Measurements from ENCODE around the gene MRPL2.
A peak's percentile ranks its signal among the peaks of the same experiment; 100 is the strongest.

The MRPL2 gene

DNA sequence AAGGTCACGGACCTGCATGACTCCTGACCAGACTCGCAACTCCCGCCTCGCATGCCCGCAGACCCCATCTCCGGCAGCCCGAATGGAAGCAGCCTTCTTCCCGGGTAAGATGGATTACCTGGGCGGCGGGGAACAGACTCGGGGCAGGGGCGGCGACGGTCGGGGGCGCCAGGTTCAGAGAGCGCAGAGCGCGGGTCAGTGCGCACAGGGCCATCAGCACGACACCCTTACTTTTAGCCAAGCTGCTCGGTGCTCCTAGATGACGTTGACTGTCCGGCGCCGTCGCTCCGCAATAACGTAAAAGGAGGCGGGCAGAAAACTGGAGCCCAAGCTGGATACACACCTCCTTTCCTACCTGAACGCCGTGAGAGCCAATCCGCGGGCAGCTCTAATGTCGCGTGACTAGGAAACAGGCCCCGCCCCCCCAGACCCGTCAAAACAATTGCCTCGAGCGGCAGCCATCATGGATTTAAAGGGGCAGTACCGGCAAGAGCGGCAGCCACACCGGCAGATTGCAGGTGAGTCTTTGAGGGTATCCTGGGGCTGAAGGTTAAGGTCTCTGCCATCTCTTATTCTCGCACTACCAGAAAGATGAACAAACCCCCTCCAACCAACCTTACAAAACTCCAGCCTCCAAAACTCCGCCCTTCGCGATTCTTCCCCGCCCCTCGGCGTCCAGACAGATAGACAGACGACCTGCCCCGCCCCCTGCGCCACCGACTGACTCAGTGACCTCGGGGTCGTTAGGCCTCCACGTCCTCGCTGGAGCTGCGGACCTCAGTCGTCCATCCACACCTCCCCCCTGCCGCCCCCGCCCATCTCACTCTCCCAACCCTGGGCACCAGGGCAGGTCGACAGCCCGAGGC is at the start of gene MRPL2, which contains the start of gene KLC4:
TSS of gene MRPL2 (minus strand) at position 267 of the 866 bp plus-strand sequence. CDS start at position 214, 53 bp downstream.
TSS of gene KLC4 (plus strand) at position 464 of the 866 bp plus-strand sequence. CDS start 1,705 bp downstream, outside the sequence.
- DNase-seq = peak; percentile 100

DNA sequence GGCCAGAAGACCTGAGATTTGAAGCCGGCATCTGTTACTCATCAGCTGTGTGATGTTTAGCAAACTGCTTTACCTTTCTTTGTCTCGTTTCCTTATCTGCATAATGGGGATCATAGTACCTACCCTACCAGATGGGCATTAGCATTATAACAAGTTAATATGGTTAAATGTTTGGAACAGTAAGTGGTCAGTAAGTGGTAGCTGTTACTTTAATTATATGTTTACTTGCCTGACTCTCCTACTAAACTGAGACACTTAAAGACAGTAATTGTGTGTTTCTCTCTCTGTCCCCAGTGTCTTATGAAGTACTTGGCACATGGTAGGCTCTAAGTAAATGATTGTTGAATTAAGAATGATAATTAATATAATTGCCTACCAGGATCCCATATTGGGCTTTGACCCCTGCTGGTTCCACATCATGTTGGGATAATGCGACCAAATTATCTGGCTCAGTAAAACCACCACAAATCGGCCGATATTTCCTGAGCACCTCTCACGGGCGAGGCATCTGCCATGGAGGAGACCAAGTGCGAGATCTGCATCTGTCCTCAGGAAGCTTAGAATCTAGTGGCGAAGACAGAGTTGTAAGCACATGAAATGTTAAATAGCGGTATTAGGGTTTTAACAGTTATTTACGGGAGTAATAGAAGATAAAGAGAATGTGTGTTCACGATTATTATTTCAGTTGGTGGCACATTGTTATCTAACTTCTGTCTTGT is 48.3 kb upstream of the MRPL2 start:
- DNase-seq = no peak

DNA sequence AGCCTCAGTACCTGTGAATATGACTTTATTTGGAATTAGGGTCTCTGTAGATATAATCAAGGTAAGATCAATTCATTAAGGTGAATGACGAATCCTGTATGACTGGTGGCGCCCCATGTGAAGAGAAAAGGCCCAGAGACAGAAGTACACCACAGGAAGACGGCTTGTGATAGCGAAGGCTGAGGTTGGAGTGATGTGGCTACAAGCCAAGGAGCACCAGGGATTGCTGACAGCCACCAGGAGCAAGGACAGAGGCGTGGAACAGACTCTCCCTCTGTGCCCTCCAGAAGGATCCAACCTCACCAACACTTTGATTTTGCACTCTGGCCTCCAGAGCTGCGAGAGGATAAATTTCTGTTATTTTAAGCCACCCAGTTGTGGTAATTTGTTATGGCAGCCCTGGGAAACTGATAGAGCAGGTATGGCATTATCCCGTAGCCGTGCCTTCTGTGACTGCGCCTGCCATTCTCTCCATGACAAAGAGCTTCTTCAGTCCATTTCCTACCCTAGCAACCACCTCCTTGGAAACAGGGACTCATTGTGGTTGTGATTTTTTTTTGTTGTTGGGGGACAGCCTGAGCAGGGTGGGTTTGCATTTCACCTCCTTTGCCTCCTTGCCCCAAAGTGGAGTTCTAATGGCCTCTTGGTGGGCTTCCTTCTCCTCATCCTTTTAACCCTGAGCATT is 46.4 kb upstream of the MRPL2 start:
- no peak for DNase-seq

DNA sequence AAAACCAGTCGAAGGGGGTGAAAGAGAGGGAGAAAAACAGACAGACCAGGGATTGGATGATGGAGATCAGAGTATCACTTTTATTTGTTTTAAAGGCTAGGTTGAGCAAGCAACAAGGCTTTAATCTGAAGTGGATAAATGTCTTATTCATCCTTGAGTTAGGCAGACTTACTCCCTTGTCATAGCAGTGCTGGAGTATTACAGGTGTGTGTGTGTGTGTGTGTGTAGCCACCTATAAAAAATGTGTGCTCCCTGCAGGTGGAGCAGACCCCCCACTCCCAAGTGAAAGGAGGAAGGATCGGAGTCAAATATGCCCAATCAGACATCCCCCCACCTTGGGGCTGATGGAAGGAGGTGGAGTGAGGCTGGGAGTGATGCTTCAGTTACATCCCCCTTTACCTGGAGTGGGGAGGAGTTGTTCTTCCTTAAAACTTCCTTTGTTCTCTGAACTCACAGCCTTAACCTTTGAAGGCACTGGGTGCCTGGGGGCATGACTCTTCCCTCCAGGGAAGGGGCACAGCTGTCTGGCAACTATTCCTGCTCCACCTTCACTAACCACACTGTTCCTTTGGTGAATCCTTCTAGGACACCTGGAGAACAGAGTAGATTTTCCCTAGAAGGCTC is 44.1 kb upstream of the MRPL2 start:
- DNase-seq = no peak

DNA sequence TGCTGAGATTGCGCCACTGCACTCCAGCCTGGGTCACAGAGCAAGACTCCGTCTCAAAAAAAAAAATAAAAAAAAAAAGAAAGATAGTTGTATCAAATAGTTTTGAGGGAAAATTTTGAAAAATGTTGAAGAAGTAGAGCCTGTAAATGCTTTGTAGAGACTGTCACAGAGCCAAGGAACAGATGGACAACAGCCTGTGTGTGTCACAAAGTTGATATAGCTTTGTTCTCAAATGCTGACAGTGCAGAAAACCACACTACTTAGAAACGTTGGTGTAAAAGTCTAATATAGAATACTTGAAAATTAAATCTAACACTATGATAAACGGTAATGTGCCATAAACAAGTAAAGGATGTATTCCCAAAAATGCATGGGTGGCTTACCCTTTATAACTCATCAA is 42.3 kb upstream of the MRPL2 start:
- no peak for DNase-seq

DNA sequence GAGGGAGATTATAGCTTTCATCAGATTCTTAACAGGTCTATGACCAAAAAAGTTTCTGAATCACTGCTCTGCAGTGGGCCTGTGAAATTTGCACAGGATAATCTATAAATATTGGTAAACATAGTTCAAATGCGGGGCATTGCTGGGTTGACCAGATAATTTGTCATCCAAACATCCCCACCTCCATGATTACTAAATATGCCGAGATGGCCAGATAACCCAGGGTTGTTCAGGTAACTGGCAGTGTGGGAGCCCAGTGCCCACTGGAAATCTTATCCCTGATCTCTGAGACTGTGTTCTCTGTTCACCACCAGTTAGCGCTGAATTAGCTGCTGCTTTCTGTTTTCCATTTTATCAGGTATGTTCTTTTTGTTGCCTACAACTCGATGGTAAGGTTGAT is 38.3 kb upstream of the MRPL2 start:
- DNase-seq = no peak

DNA sequence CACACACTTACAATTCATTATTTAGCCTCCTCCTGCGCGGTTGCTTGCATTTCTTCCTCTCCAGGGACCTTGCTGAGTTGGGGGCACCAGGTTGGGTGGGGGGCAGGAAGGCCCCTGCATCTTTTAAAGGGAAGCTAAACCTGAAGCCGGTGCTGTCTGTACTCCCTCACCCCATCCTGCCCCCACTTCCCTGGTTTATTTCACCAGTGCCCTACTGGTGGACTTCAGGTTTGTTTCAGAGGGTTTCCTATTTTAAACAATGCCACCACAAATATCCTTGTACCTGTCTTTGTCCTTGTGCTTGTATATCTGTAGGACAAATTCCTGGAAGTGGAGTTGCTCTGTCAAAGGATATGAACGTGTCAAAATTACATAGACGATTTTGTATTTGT is 37.9 kb upstream of the MRPL2 start:
- no peak for DNase-seq

DNA sequence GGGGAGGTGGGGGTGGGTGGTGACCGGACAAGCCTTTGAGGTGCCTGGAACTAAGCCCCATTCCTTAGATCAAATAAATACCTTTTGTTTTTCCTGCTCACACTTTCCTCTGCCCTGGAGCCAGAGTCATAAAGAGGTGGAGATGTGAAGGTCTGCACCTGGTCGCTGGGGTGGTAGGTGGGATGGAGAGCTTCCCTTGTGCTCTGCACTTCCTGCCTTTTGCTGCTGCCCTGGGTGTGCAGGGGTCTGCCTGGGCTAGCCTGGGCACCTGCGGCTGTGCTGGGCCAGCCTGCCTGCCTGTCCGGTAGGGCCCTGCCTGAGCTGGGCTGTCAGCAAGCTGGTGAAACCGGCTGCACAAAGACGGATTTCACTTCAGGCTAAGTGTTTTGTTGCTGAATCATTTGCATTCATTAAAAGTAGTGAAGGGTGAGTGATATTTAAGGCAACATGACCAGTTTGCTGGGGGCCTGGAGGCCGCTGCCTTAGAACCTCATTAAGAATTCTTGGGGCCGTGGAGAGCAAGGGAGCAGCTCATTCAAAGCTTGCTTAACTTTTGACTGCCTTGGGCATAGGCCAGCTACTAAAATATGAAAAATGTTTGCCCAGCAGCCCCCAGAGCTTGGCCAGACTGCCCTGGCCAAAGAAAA is 37.3 kb upstream of the MRPL2 start:
- DNase-seq = no peak

DNA sequence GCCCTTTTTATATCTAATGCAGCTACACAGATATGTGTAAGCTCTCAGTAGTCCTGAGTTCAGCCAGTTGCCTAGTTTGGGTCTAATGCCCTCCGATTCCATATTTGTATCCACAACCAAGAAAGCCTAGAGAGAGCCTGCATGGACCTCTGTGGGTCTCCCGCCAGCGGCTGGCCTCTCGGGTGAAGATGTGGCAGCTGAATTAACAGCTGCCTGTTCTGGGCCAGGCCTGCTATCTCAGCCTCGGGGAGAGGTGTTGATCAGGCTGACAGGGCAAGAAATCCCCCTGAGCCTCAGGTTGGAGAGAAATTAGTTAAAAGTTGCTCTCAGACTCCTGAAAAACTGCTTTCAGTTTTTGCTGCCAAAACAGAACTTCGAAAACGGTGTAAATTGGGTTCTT is 36.7 kb upstream of the MRPL2 start:
- DNase-seq = no peak

DNA sequence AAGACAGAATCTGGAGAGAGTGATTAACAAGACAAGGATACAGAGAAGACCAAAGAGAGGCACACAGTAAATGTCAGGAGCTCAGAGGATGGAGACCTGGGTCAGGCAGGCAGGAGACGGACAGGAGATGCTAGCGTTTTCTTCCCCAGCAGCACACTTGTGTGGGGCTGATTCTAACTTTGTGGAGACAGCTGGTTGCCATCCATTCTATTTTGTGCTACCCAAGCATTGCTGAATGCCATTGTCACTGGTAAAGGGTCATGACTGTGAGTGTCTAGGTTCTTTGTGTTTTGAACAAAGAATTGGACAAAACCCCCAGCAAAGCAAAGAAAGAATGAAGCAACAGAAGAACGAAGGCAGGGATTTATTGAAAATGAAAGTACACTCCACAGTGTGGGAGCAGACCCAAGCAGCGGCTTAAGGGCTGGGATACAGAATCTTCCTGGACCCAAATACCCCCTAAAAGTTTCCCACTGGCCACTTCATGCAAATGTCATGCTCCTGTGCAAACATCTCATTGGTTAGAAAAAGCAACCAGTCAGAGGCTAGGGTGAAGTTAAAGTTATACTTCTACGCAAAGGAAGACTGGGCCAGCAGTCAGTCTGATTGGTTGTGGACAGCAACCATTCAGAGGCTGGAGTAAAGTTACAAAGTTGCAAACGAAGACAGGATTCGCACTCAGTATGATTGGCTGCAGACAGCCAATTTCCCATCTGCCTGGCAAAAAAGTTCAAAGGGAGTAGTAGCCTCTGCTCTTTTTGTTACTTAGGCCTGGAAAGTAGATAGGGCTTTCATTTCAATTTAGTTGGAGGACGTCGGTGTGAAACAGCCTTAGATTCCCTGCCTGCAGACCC is 34.4 kb upstream of the MRPL2 start:
- peak; percentile 56 for DNase-seq

DNA sequence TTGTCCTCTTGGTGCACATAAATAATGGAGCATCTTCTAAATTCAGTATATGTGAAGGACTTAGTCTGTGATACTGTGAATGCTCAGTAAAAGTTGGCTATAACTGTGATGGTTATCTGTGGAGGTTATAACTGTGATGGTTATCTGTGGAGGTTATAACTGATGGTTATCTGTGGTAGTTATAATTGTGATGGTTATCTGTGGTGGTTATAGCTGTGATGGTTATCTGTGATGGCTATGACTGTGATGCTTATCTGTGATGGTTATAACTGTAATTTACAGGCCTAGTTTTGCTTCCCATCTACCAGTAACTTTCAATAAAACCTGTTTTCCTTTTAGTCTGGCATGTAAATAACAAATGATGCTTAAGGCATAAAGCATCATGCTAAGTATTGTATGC is 33.4 kb upstream of the MRPL2 start:
- DNase-seq = no peak

DNA sequence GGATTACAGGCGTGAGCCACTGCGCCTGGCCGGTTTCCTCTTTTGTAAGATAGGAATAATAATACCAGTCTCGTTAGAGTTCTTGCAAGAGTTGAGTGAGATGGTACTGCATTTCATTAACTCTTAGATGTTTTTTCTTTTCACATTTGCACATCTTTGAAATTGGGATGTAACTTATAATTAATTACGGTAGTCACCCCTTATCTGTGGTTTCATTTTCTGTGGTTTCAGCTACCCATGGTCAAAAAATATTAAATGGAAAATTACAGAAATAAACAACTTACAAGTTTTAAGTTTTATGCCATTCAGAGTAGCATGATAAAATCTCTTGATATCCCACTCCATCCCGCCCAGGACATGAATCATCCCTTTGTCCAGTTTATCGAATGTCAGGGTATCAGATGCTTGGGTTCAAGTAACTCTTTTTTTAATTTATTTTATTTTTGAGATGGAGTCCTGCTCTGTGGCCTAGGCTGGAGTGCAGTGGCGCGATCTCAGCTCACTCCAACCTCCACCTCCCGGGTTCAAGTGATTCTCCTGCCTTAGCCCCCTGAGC is 32.3 kb upstream of the MRPL2 start:
- no peak for DNase-seq

DNA sequence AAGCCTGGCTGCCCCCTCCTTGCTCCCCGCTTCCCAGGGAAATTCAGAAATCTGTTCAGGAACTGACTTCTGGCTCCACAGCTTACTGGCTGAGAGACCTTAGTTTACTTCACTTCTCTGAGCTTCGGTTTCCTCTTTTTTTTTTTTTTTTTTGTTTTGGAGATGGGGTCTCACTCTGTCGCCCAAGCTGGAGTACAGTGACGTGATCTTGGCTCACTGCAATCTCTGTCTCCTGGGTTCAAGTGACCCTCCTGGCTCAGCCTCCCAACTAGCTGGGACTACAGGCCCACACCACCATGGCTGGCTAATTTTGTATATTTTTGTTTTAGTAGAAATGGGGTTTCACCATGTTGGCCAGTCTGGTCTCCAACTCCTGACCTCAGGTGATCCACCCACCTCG is 31.8 kb upstream of the MRPL2 start:
- DNase-seq = no peak

DNA sequence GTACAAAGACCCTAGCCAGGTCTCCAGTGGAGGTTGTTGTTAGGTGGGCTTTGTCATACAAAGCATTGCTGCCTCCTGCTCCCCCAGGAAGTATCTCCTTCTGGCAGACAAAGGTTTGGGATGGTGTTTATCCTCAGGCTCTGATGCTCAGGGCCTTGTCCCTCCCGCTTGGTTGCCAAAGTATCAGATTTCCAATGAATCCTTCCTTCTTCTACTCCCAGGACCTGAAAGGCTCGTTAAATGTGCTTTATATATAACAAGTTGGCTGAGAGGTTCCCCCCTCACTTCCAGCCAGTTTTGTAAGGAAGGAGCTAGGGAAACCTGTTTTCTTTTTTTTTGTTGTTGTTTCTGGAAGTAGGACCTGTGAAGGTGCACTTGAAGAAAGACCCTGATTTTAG is 31.3 kb upstream of the MRPL2 start:
- no peak for DNase-seq

DNA sequence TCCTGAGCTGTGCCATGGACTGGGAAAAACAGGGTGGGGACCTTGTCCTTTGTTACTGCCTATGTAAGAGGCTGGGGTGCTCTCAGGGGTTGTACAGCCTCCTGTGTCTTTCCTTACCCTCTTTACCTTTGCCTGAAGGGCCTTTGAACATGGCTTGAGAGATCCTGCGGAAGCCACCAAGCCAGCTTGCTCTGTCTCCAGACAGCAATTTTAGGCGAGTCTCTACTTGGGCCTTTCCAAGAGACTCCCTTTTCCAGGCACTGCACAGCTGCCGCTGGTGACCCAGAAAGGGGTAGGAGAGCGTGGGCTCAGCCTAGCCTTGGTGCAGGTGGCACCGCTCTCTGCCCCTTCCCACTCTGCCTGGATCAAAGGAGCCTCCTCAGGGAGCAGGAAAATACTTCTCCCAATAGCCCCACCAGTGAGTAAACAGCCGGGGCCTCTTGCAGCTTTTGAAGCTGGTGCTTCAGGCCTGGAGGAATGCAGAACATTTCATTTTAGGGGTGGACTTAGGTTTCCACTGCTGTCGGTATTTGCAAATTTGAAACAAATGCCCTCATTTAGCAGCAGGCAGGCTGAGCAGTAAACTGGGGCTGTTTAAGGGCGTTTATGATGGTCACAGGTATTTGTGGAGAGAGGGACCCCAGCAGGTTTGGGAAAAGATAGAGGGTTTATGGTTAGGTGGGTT is 30.8 kb upstream of the MRPL2 start:
- no peak for DNase-seq

DNA sequence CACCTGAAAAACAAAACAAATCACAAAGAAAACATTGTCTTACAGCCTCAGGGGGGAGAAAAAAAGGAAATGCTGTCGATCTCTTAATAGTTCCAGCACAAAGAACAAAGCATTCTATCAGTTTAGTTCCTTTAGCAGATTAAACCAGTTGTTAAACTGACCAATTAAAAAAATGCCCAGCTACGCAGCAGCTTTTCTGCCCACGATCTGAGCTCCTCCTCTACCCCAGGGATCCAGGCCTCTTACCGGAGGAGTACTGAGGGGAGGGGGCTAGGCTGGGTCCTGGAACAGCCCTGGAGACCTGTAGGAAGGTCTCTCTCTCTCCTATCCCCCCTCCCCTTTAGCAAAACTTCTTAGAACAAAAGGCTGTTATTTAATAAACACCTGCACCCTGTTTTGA is 30.2 kb upstream of the MRPL2 start:
- DNase-seq = no peak

DNA sequence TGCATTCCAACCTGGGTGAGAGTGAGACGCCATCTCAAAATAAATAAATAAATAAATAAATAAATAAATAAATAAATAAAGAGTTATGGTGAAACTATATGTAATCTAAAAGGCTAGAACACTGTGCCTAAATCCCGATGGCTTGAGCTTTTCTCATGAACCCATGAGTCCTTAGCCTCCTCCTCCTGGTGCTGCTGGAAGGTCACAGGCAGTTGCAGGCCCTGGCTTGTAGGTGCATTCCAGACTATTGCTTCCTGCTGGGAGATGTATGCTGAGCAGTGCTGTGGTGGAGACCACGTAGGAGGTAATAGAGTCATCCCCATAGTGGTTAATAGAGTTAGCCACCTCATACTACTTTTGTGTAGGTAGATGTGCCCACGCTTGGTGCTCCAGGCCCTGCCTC is 29.4 kb upstream of the MRPL2 start:
- no peak for DNase-seq

DNA sequence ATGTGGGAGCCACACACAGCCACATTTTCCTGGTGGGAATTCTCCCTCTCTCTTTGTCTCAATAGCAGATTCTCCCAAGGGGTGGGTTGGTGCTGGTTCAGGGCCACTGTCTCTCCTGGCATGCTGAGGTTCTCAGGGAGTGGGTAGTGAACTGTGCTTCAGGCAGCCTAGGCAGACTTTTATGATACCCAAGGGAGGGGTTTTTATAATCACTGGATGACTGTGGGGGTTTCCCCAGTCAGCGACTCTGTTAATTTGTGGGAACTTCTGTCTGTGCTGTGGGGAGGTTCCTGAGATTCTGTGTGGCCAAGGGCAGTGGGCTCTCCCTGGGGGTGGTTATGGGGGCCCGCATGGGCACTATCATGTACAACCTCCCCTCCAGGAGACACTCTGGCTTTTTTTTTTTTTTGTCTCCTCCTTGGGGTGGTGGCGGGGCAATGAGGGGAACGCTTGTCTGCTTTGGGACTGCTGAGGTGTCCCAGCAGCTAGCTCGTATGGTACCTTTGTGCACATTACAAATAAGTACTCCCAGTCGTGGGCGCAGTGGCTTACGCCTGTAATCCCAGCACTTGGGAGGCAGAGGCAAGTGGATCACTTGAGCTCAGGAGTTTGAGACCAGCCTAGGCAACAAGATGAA is 26.9 kb upstream of the MRPL2 start:
- no peak for DNase-seq

DNA sequence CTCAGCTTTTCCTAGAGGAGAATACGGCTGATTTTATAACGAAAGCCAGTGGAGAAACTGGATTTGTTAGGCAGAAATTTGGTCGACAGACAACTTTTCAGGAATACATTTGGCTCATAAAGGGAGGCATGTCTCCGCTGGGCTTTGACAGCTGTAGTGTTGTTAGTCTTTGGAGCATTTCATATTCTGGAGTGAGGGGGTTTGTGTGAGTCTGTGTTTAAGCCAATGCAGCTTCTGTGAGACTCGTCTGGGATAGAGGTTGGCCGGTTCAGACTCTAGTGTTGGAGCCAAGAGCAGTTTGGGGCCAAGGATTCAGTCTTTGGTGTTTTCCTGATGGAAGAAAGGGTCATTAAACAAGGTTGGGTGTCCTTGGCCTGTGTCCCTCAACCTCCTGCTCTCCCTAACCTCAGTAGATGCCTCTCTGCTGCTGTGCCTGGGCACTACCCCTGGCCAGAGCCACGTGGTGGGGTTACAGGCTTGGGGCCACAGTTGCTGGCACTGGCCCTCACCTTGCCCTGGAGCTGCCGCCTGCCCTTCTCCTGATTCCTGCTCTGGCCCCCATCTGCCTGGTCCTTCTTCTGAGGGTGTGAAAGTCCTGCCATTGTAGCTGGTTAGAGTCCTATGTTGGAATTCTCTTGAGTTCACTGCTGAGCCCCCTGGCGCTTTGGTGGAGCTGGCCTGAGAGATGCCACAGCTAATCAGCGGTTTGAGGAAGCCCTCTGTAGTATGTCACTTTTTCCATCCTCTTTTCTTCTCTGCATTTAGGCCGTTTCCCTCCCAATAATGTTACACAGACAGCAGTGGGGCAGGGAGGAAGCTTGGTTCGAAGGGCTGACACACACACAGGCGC is 23.8 kb upstream of the MRPL2 start:
- peak; percentile 81 for DNase-seq

Measured in femur (tissue), 1 donor.